Calu3 (cell line): Measurements from ENCODE around the gene IER2. TPM values are rescaled to one million over a fixed set of nuclear protein-coding genes. Genes with fewer than 3 reads are reported as not detected.

ENCODE experiments used
- BruUV-seq: library from RNA; stranded (reverse); fragments of 400-500 nt; replicated peaks from 2 replicates; lab custom pipeline; 2021; lab: Mats Ljungman, UMichigan
- CTCF ChIA-PET: fragments of 300-600 bp; sonication (Branson Sonifier 250); formaldehyde crosslinking; loops from one replicate; lab custom pipeline; 2022; ENCODE audit warnings: antibody characterized with exemption; lab: Charles Lee
- DNase-seq: peaks from one replicate; pipeline ENCODE4 v3.0.0; 2022
- H3K27ac Mint-ChIP-seq: one replicate; pipeline ENCODE4 v1.8.0; 2022; ENCODE audit warnings: mixed read lengths; ENCODE audit not compliant: unreplicated experiment
- H3K27me3 Mint-ChIP-seq: one replicate; pipeline ENCODE4 v1.8.0; 2022; ENCODE audit warnings: mixed read lengths; ENCODE audit not compliant: unreplicated experiment
- H3K36me3 Mint-ChIP-seq: one replicate; pipeline ENCODE4 v1.8.0; 2022; ENCODE audit warnings: mild to moderate bottlenecking, moderate library complexity, mixed read lengths; ENCODE audit not compliant: insufficient read depth, unreplicated experiment
- H3K4me1 Mint-ChIP-seq: one replicate; pipeline ENCODE4 v1.8.0; 2022; ENCODE audit warnings: mild to moderate bottlenecking, low read depth, mixed read lengths; ENCODE audit not compliant: unreplicated experiment
- H3K4me3 Mint-ChIP-seq: one replicate; pipeline ENCODE4 v1.8.0; 2022; ENCODE audit warnings: mild to moderate bottlenecking, low read depth, moderate library complexity, mixed read lengths; ENCODE audit not compliant: unreplicated experiment
- H3K9me3 Mint-ChIP-seq: one replicate; pipeline ENCODE4 v1.8.0; 2022; ENCODE audit warnings: low read depth, mixed read lengths; ENCODE audit not compliant: unreplicated experiment
- intact Hi-C: fragments of 100-400 bp; cut with micrococcal nuclease; formaldehyde crosslinking; loops from one replicate; pipeline ENCODE4 v1.10.0; 2022; ENCODE audit not compliant: unreplicated experiment
- total RNA-seq: library from RNA; stranded (reverse); gene quantifications from 2 replicates; pipeline ENCODE4 v1.2.3, GENCODE V29; 2022
- TF ChIP-seq, protein P1 (sequence below): fragments of 200-600 bp; IDR thresholded peaks from one replicate; pipeline ENCODE4 v1.8.0; 2022; ENCODE audit warnings: antibody characterized with exemption; ENCODE audit not compliant: unreplicated experiment

The IER2 gene
- total RNA-seq, 1 experiment from 2014 or later: 96.3 TPM

- Mint-ChIP-seq H3K36me3 (peaks cover 17% of the 10 kb centered on the region), H3K27me3 (no peaks in the 10 kb centered on the region), H3K4me3 (no peak overlapping the region), H3K27ac (no peak overlapping the region), H3K9me3 (no peaks in the 10 kb centered on the region), H3K4me1 (no peaks in the 10 kb centered on the region)
- TF ChIP-seq, protein P1, sequence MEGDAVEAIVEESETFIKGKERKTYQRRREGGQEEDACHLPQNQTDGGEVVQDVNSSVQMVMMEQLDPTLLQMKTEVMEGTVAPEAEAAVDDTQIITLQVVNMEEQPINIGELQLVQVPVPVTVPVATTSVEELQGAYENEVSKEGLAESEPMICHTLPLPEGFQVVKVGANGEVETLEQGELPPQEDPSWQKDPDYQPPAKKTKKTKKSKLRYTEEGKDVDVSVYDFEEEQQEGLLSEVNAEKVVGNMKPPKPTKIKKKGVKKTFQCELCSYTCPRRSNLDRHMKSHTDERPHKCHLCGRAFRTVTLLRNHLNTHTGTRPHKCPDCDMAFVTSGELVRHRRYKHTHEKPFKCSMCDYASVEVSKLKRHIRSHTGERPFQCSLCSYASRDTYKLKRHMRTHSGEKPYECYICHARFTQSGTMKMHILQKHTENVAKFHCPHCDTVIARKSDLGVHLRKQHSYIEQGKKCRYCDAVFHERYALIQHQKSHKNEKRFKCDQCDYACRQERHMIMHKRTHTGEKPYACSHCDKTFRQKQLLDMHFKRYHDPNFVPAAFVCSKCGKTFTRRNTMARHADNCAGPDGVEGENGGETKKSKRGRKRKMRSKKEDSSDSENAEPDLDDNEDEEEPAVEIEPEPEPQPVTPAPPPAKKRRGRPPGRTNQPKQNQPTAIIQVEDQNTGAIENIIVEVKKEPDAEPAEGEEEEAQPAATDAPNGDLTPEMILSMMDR: no peak
- intact Hi-C loops: no loop called here
- DNase-seq: no peak
- CTCF ChIA-PET: interaction anchor here (0.6 kb wide), 1 partner anchor 26 kb away, joined by 3 read pairs; no protein-coding TSS in a partner anchor
- BruUV-seq: no TSS peak
These were observed 14.8 kb upstream of the IER2 start for GRCh38 chr19:13135068-13136062.

DNA sequence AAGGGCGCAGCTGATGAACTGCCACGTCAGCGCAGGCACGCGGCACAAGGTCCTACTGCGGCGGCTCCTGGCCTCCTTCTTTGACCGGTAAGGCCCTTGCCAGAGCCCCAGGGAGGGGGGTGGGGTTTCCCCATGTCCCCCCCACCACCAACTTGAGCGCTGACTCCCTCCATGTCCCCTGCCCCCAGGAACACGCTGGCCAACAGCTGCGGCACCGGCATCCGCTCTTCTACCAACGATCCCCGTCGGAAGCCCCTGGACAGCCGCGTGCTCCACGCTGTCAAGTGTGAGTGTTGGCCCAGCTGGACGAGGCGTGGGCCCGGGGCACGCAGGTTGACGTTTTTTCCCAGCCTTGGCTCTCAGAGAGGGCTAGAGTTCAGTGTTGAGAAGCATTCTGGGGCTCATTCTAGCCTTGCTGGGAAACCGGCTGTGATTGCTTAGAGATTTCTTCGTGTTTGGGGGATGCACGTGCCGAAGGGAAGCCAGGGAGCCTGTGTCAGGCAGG, 12.9 kb upstream of the IER2 start:
- H3K36me3 Mint-ChIP-seq: peaks cover 24% of the 10 kb centered on the region
- no peak overlapping the region for H3K4me3 Mint-ChIP-seq
- no peaks in the 10 kb centered on the region for H3K4me1 Mint-ChIP-seq
- H3K9me3 Mint-ChIP-seq: no peaks in the 10 kb centered on the region
- H3K27ac Mint-ChIP-seq: no peak overlapping the region
- intact Hi-C loops: no loop called here
- TF ChIP-seq, protein P1: no peak
- no peak for DNase-seq
- BruUV-seq: no TSS peak
- CTCF ChIA-PET: no interaction called here
- no peaks in the 10 kb centered on the region for H3K27me3 Mint-ChIP-seq

GRCh38 chr19:13138171-13138915, 11.9 kb upstream of the IER2 start:
- CTCF ChIA-PET: no interaction called here
- peaks cover 26% of the 10 kb centered on the region for H3K36me3 Mint-ChIP-seq
- no peak overlapping the region for H3K27ac Mint-ChIP-seq
- H3K4me3 Mint-ChIP-seq: no peak overlapping the region
- no peaks in the 10 kb centered on the region for H3K4me1 Mint-ChIP-seq
- intact Hi-C loops: no loop called here
- H3K9me3 Mint-ChIP-seq: no peaks in the 10 kb centered on the region
- no TSS peak for BruUV-seq
- DNase-seq: no peak
- TF ChIP-seq, protein P1: no peak
- H3K27me3 Mint-ChIP-seq: no peaks in the 10 kb centered on the region

DNA sequence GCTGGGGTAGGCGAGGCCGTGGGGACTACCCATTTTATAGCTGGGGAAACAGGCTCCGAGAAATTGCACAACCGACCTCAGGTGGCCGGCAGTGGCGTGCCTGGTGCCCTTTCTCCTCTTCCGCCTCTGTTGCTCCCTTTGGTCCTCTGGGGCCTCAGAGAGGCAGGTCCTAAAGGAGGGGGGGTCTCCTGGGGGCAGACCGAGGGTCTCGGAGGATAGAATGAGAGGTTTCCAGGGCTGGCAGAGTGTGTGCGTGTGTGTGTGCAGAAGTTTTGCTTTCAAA, 11.4 kb upstream of the IER2 start:
- H3K4me3 Mint-ChIP-seq: no peak overlapping the region
- no peak for DNase-seq
- no peaks in the 10 kb centered on the region for H3K27me3 Mint-ChIP-seq
- peaks cover 32% of the 10 kb centered on the region for H3K36me3 Mint-ChIP-seq
- no peaks in the 10 kb centered on the region for H3K9me3 Mint-ChIP-seq
- TF ChIP-seq, protein P1: no peak
- BruUV-seq: no TSS peak
- intact Hi-C loops: no loop called here
- CTCF ChIA-PET: no interaction called here
- no peaks in the 10 kb centered on the region for H3K4me1 Mint-ChIP-seq
- no peak overlapping the region for H3K27ac Mint-ChIP-seq
